HFF-Myc (cell line): ENCODE measurements around the gene TRIM51G.
"Not testable (repeated sequence)": the region's sequence is repeated elsewhere in the genome, so short reads cannot be mapped to it uniquely, and the experiment has no call there.

Experiments used
- DNase-seq: peaks from one replicate; pipeline ENCODE4 v3.0.0-alpha.2; 2011; ENCODE audit warnings: low read depth; ENCODE audit errors: extremely low read depth
- H3K4me3 ChIP-seq: replicated peaks from 2 replicates; pipeline ENCODE4 v1.5.1; 2011; ENCODE audit warnings: low read depth, mild to moderate bottlenecking, control low read depth, low read length

The TRIM51G gene

GRCh38 chr11:48983785-48984184, at the start of gene TRIM51G:
TSS of gene TRIM51G (minus strand) at chr11:48983885. CDS start at chr11:48981695, 2,190 bp downstream.
- DNase-seq, H3K4me3 ChIP-seq: not testable (repeated sequence)

- not testable (repeated sequence) for H3K4me3 ChIP-seq
These were observed 44.8 kb upstream of the TRIM51G start, which contains the start of gene TRIM49B for GRCh38 chr11:49028523-49028922. TSS of gene TRIM49B (plus strand) at chr11:49028823. CDS start at chr11:49031600, 2,777 bp downstream.

GRCh38 chr11:48968592-48968991, 15.1 kb downstream of the TRIM51G start:
- not testable (repeated sequence) for H3K4me3 ChIP-seq, DNase-seq

More at GRCh38 chr11:49028523-49028922, 44.8 kb upstream of the TRIM51G start, which contains the start of gene TRIM49B:
- DNase-seq: not testable (repeated sequence)

GRCh38 chr11:48955315-48956049, 28.2 kb downstream of the TRIM51G start:
- DNase-seq, H3K4me3 ChIP-seq: not testable (repeated sequence)

GRCh38 chr11:48945796-48946195, 37.9 kb downstream of the TRIM51G start:
- DNase-seq, H3K4me3 ChIP-seq: not testable (repeated sequence)
